MM.1S (cell line): ENCODE measurements around the gene KRT78.

Experiments used
- DNase-seq: peaks from one replicate; pipeline ENCODE4 v3.0.0-alpha.2; 2015
- H2AFZ ChIP-seq: fragments of 300-600 bp; sonication (generic); 2 replicates; pipeline ENCODE4 v1.6.0; 2016; ENCODE audit warnings: antibody characterized with exemption, low read length
- H3F3A ChIP-seq: fragments of 300-600 bp; sonication (generic); 2 replicates; pipeline ENCODE4 v1.6.1; 2016; ENCODE audit warnings: mild to moderate bottlenecking, antibody characterized with exemption, low read length, moderate library complexity, mixed read lengths; ENCODE audit not compliant: insufficient read depth
- H3K27ac ChIP-seq: fragments of 300-600 bp; sonication (generic); 2 replicates; pipeline ENCODE4 v1.5.1; 2016; ENCODE audit warnings: mild to moderate bottlenecking, low read length
- H3K27me3 ChIP-seq: fragments of 300-600 bp; sonication (generic); replicated peaks from 2 replicates; pipeline ENCODE4 v1.6.0; 2016; ENCODE audit warnings: low read length; ENCODE audit not compliant: insufficient read depth
- H3K36me3 ChIP-seq: fragments of 300-600 bp; sonication (generic); replicated peaks from 2 replicates; pipeline ENCODE4 v1.6.1; 2016; ENCODE audit warnings: mild to moderate bottlenecking, low read length, mixed read lengths; ENCODE audit not compliant: insufficient read depth
- H3K4me1 ChIP-seq: fragments of 300-600 bp; sonication (generic); 2 replicates; pipeline ENCODE4 v1.6.1; 2016; ENCODE audit warnings: low read length, mixed read lengths
- H3K4me2 ChIP-seq: fragments of 300-600 bp; sonication (generic); 2 replicates; pipeline ENCODE4 v1.6.0; 2016; ENCODE audit warnings: low read depth, low read length
- H3K4me3 ChIP-seq: fragments of 300-600 bp; sonication (generic); 2 replicates; pipeline ENCODE4 v1.5.1; 2016; ENCODE audit warnings: low read length, mixed read lengths
- H3K79me2 ChIP-seq: fragments of 300-600 bp; sonication (generic); 2 replicates; pipeline ENCODE4 v1.6.1; 2016; ENCODE audit warnings: mixed run types, low read length, mixed read lengths
- H3K9ac ChIP-seq: fragments of 300-600 bp; sonication (generic); 2 replicates; pipeline ENCODE4 v1.6.1; 2016; ENCODE audit warnings: low read length, mixed read lengths
- H3K9me2 ChIP-seq: fragments of 300-600 bp; sonication (generic); replicated peaks from 2 replicates; pipeline ENCODE4 v1.6.1; 2016; ENCODE audit warnings: mild to moderate bottlenecking, low read length, mixed read lengths; ENCODE audit not compliant: insufficient read depth
- H3K9me3 ChIP-seq: fragments of 300-600 bp; sonication (generic); replicated peaks from 2 replicates; pipeline ENCODE4 v1.6.1; 2016; ENCODE audit warnings: mild to moderate bottlenecking, low read length, mixed read lengths; ENCODE audit not compliant: insufficient read depth
- H4K20me1 ChIP-seq: fragments of 300-600 bp; sonication (generic); 2 replicates; pipeline ENCODE4 v1.6.1; 2016; ENCODE audit warnings: mild to moderate bottlenecking, low read length, moderate library complexity, mixed read lengths; ENCODE audit not compliant: insufficient read depth
- EZH2 ChIP-seq: fragments of 300-600 bp; sonication (generic); optimal IDR thresholded peaks from 2 replicates; pipeline ENCODE3; 2017; ENCODE audit warnings: low read depth, mild to moderate bottlenecking, antibody characterized with exemption, low read length, mixed read lengths
- EZH2phosphoT487 ChIP-seq: fragments of 300-600 bp; sonication (generic); IDR thresholded peaks from 2 replicates; pipeline ENCODE4 v1.6.1; 2018; ENCODE audit warnings: antibody characterized with exemption, low read length
- TF ChIP-seq, protein P1 (sequence below): fragments of 300-600 bp; sonication (generic); IDR thresholded peaks from 2 replicates; pipeline ENCODE4 v1.5.1; 2016; ENCODE audit warnings: antibody characterized with exemption, low read length, mixed read lengths

Gene KRT78

DNA sequence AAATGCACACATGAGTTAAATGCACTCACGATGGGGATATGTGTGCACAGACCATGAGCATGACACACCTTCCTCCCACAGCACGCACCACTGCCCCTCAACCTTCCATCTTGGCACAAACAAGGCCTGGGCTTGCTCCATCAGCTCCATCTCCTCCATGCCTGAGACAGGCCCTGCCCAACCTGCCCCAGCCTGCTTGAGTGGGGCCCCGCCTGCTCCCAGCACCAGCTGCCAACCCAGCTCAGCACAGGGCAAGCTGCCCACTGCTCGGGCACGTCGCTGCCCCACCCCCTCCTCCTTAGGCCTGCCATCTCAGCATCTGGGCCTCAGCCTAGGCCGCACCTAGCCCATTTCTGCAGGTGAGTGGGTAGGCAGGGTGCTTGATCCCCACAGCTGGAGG, 27.6 kb upstream of the KRT78 start:
- Histone ChIP-seq H3K27ac (no peak overlapping the region), H3K9me2 (no peaks in the 10 kb centered on the region), H2AFZ (no peak overlapping the region), H3K36me3 (no peaks in the 10 kb centered on the region), H3K9ac (no peak overlapping the region), H3K9me3 (no peaks in the 10 kb centered on the region), H4K20me1 (no peaks in the 10 kb centered on the region), H3F3A (no peaks in the 10 kb centered on the region), H3K27me3 (no peaks in the 10 kb centered on the region; the same call in 1 of the 2 replicates), H3K79me2 (no peaks in the 10 kb centered on the region), H3K4me3 (no peak overlapping the region), H3K4me1 (0 out of 2 replicates have a peak, but pooled peaks cover 8% of the 10 kb centered on the region), H3K4me2 (no peak overlapping the region)
- no peak for DNase-seq
- TF ChIP-seq EZH2 (no peak), EZH2phosphoT487 (no peak)
- TF ChIP-seq, protein P1, sequence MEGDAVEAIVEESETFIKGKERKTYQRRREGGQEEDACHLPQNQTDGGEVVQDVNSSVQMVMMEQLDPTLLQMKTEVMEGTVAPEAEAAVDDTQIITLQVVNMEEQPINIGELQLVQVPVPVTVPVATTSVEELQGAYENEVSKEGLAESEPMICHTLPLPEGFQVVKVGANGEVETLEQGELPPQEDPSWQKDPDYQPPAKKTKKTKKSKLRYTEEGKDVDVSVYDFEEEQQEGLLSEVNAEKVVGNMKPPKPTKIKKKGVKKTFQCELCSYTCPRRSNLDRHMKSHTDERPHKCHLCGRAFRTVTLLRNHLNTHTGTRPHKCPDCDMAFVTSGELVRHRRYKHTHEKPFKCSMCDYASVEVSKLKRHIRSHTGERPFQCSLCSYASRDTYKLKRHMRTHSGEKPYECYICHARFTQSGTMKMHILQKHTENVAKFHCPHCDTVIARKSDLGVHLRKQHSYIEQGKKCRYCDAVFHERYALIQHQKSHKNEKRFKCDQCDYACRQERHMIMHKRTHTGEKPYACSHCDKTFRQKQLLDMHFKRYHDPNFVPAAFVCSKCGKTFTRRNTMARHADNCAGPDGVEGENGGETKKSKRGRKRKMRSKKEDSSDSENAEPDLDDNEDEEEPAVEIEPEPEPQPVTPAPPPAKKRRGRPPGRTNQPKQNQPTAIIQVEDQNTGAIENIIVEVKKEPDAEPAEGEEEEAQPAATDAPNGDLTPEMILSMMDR: no peak

DNA sequence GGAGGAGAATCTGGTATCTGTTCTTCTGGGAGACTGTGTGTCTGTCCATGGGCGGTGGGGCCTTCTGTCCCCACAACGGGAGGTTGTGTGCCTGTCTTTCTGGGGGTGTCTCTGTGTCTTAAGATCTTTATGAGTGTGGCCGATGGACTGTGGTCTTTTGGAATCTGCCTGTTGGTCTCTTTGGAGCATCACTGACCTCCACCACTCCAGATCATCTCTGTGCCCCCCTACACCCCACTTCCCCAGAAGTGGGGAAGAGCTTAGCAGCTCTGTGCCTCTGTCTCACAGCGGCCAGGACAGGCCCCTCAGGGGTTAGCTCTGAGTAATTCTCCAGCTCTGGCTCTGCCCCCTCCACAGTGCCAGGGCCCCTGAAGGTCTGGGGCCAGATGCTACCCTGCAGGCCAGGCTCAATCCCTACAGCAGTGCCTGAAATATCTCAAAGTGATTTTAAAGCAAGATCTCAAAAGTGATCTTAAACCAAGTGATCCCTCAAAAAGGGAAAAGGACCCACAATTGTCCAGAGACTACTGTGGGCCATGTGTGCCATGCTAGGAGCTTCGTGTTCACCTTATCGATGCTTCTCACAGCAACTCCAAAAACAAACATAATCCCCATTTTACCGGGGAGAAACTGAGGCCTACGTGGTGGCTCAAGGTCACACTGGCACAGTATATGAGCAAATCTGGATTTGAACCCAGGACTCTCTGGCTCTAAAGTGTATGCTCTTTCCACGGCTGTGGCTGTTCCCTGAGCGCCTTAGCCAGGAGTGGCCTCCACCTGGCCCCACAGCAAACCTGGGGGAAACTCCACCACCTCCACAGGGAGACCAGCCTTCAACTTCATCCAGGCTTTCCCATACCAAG, 26.0 kb upstream of the KRT78 start:
- 0 out of 2 replicates have a peak, but pooled peaks cover 9% of the 10 kb centered on the region for H3K4me1 ChIP-seq
- H2AFZ ChIP-seq: peak overlapping the region; percentile 46; the same call in 1 of the 2 replicates
- peak overlapping the region; percentile 9; the same call in 1 of the 2 replicates for H3K9ac ChIP-seq
- H3K4me2 ChIP-seq: peak overlapping the region; percentile 55; the same call in 1 of the 2 replicates
- no peaks in the 10 kb centered on the region for H3K36me3 ChIP-seq
- no peaks in the 10 kb centered on the region for H3K27me3 ChIP-seq
- no peak overlapping the region for H3K27ac ChIP-seq
- DNase-seq: no peak
- no peaks in the 10 kb centered on the region for H3F3A ChIP-seq
- H3K9me2 ChIP-seq: no peaks in the 10 kb centered on the region
- H3K9me3 ChIP-seq: no peaks in the 10 kb centered on the region
- H3K4me3 ChIP-seq: peak overlapping the region; percentile 57
- H4K20me1 ChIP-seq: no peaks in the 10 kb centered on the region
- TF ChIP-seq, protein P1: no peak
- TF ChIP-seq EZH2phosphoT487 (no peak), EZH2 (no peak)
- H3K79me2 ChIP-seq: no peaks in the 10 kb centered on the region

DNA sequence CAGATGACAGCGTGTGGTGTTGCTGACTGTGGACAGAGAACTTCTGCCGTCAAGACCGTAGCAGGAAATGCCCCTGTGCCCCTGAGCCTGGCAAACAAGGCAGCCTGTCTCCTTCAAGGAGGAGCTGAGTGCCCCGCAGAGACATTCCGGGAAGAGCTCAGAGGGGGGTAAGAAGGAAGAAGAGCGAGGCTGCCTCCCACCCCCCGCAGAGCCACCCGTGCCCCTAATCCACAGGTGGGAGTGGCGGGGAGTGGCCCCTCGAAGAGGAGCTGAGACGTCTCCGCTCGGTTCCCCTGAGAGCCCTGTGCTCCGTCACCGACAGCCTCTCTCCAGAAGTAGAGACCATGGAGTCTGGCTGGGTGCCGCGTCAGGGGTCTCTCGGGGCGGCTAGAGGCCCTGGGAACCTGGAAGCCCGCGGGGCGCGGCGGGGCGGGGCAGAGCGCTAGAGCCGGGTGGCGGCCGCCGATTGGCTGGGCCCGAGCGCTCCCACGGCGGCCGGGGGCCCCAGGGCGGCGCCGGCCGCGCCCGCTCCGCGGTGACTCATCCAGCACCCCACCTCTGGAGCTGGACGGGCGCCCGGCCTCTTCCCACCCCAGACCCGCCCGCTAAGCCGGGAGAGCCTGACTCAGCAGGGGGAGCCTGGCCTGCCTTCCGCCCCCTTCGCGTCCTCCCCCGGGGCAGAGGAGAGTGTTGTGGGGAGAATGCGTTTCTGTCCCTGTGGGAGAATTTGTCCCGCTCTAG, 25.2 kb upstream of the KRT78 start:
- DNase-seq: no peak
- Histone ChIP-seq H3K27ac (no peak overlapping the region), H3K4me2 (peak overlapping the region; percentile 84), H2AFZ (peak overlapping the region; percentile 75), H3K4me3 (peak overlapping the region; percentile 57), H3K4me1 (0 out of 2 replicates have a peak, but pooled peaks cover 9% of the 10 kb centered on the region), H3K36me3 (no peaks in the 10 kb centered on the region), H3K9me2 (no peaks in the 10 kb centered on the region), H3F3A (no peaks in the 10 kb centered on the region), H3K27me3 (no peaks in the 10 kb centered on the region), H3K79me2 (no peaks in the 10 kb centered on the region), H4K20me1 (no peaks in the 10 kb centered on the region), H3K9me3 (no peaks in the 10 kb centered on the region), H3K9ac (peak overlapping the region; percentile 67; the same call in 1 of the 2 replicates)
- TF ChIP-seq, protein P1: no peak
- TF ChIP-seq EZH2: no peak
- no peak for TF ChIP-seq EZH2phosphoT487
